ENCODE results near the gene CHN2.
A peak's percentile ranks its signal among the peaks of the same experiment; 100 is the strongest.

- TF ChIP-seq CTCF (IDR thresholded peaks at IDR 0.05; ENCODE audit: low read depth, low read length) (peak; percentile 81), MAX (IDR thresholded peaks at IDR 0.05; ENCODE audit: low read depth, low read length) (peak; percentile 46; the same call in 1 of the 2 replicates), MYC (IDR thresholded peaks at IDR 0.05; ENCODE audit: low read depth, low read length) (no peak), POLR2A (IDR thresholded peaks at IDR 0.05; ENCODE audit: extremely low read depth, insufficient read length) (no peak)
Observed at GRCh38 chr7:29239638-29240037, 45.1 kb downstream of the CHN2 start.
